ENCODE results near the gene RASA4B.

The RASA4B gene

GRCh38 chr7:102463841-102464576, 53.6 kb downstream of the RASA4B start:
- Histone ChIP-seq H3K27me3 (ENCODE audit: control insufficient read depth in 3 of 3, insufficient read depth in 3 of 3, low read depth in 1 of 3, low read length in 3 of 3) (no peaks in the 10 kb centered on the region), H3K23ac (ENCODE audit: low read depth, low read length, poor library complexity) (peak overlapping the region; percentile 87), H3K36me3 (replicated peaks in 1 of 2; ENCODE audit: control insufficient read depth in 2 of 2, insufficient read depth in 2 of 2, low read length in 2 of 2) (peaks cover 12 to 31% of the 10 kb centered on the region in 2 donors), H2BK5ac (ENCODE audit: low read length) (peak overlapping the region; percentile 72), H2BK12ac (ENCODE audit: low read length) (no peak overlapping the region), H3K18ac (ENCODE audit: low read length) (peak overlapping the region; percentile 97), H3K4ac (ENCODE audit: low read length) (no peak overlapping the region), H3K4me3 (ENCODE audit: low read length in 2 of 2) (peak overlapping the region; percentile 90 to 97), H4K91ac (ENCODE audit: low read depth, low read length, poor library complexity) (no peak overlapping the region), H3K27ac (replicated peaks; ENCODE audit: low read length) (no peak overlapping the region), H3K9me3 (replicated peaks in 1 of 2; ENCODE audit: control insufficient read depth in 2 of 2, insufficient read depth in 1 of 2, low read depth in 1 of 2, low read length in 2 of 2) (peaks cover 0 to 2% of the 10 kb centered on the region in 2 donors), H3K79me1 (ENCODE audit: low read depth, low read length) (peaks cover 14% of the 10 kb centered on the region), H3K9ac (ENCODE audit: low read depth, low read length, poor library complexity) (peak overlapping the region; percentile 97), H2BK120ac (ENCODE audit: low read depth, low read length) (no peak overlapping the region), H4K8ac (ENCODE audit: low read depth, low read length) (peak overlapping the region; percentile 66), H3K14ac (ENCODE audit: low read length) (peak overlapping the region; percentile 99), H2AK5ac (ENCODE audit: low read depth, low read length) (peak overlapping the region; percentile 6), H3K4me1 (ENCODE audit: control insufficient read depth in 2 of 2, insufficient read depth in 1 of 2, low read depth in 1 of 2, low read length in 2 of 2) (peaks cover 6% of the 10 kb centered on the region in 2 donors), H3K4me2 (ENCODE audit: insufficient read depth, low read length, poor library complexity, severe bottlenecking) (peak overlapping the region; percentile 82), H2BK15ac (ENCODE audit: low read length) (no peak overlapping the region), H2AFZ (ENCODE audit: low read length) (peak overlapping the region; percentile 99)
- DNase-seq (ENCODE audit: low spot score) = no peak
- WGBS, 2 donors (ENCODE audit: extremely low coverage in 2 of 2, insufficient read length in 2 of 2, insufficient replicate concordance in 1 of 2) = no CpG with 5 or more reads among the region's 24 CpGs

DNA sequence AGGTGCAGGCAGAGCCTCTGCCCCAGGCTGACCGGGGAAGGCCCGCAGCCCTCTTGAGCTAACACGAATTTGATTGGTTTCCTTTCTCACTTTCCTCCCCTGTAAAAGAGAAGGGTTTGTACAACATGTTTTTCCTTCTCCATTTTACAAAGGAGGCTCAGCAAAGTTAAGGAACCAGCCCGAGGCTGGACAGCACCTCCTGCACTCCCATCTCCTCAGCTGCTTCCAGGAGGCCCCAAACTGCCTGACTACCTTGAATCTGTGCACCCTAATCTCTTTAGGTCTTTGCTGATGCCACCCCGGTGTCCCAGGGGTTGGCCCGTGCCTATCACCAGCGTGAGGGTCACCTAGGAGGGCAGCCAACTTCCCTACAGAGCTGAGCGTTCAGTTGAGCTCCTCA, 57.1 kb downstream of the RASA4B start:
- no peak overlapping the region for H3K23ac ChIP-seq (ENCODE audit: low read depth, low read length, poor library complexity)
- no peak overlapping the region for H2AK5ac ChIP-seq (ENCODE audit: low read depth, low read length)
- no peak overlapping the region for H2BK12ac ChIP-seq (ENCODE audit: low read length)
- H4K91ac ChIP-seq (ENCODE audit: low read depth, low read length, poor library complexity) = no peak overlapping the region
- no peak overlapping the region for H3K4ac ChIP-seq (ENCODE audit: low read length)
- no peak overlapping the region for H3K4me2 ChIP-seq (ENCODE audit: insufficient read depth, low read length, poor library complexity, severe bottlenecking)
- no peak overlapping the region for H3K18ac ChIP-seq (ENCODE audit: low read length)
- H3K9me3 ChIP-seq (replicated peaks in 1 of 2; ENCODE audit: control insufficient read depth in 2 of 2, insufficient read depth in 1 of 2, low read depth in 1 of 2, low read length in 2 of 2) = no peaks in the 10 kb centered on the region
- H2BK120ac ChIP-seq (ENCODE audit: low read depth, low read length) = no peak overlapping the region
- no peak overlapping the region for H3K27ac ChIP-seq (replicated peaks; ENCODE audit: low read length)
- H3K4me1 ChIP-seq (ENCODE audit: control insufficient read depth in 2 of 2, insufficient read depth in 1 of 2, low read depth in 1 of 2, low read length in 2 of 2) = peaks cover 3% of the 10 kb centered on the region in 2 donors
- H3K79me1 ChIP-seq (ENCODE audit: low read depth, low read length) = peaks cover 6% of the 10 kb centered on the region
- no peak overlapping the region for H3K9ac ChIP-seq (ENCODE audit: low read depth, low read length, poor library complexity)
- H3K36me3 ChIP-seq (replicated peaks in 1 of 2; ENCODE audit: control insufficient read depth in 2 of 2, insufficient read depth in 2 of 2, low read length in 2 of 2) = peaks cover 20 to 42% of the 10 kb centered on the region in 2 donors
- H3K27me3 ChIP-seq (ENCODE audit: control insufficient read depth in 3 of 3, insufficient read depth in 3 of 3, low read depth in 1 of 3, low read length in 3 of 3) = no peaks in the 10 kb centered on the region
- H2BK5ac ChIP-seq (ENCODE audit: low read length) = no peak overlapping the region
- no peak overlapping the region for H2AFZ ChIP-seq (ENCODE audit: low read length)
- WGBS, 2 donors (ENCODE audit: extremely low coverage in 2 of 2, insufficient read length in 2 of 2, insufficient replicate concordance in 1 of 2) = no CpG with 5 or more reads among the region's 8 CpGs
- no peak overlapping the region for H2BK15ac ChIP-seq (ENCODE audit: low read length)
- no peak overlapping the region for H3K4me3 ChIP-seq (ENCODE audit: low read length in 2 of 2)
- no peak overlapping the region for H4K8ac ChIP-seq (ENCODE audit: low read depth, low read length)
- DNase-seq (ENCODE audit: low spot score) = no peak
- H3K14ac ChIP-seq (ENCODE audit: low read length) = no peak overlapping the region

- no peak for DNase-seq (ENCODE audit: low spot score)
- WGBS, 2 donors (ENCODE audit: extremely low coverage in 2 of 2, insufficient read length in 2 of 2, insufficient replicate concordance in 1 of 2) = no CpG with 5 or more reads among the region's 24 CpGs
- Histone ChIP-seq H3K14ac (ENCODE audit: low read length) (no peak overlapping the region), H3K4me2 (ENCODE audit: insufficient read depth, low read length, poor library complexity, severe bottlenecking) (no peak overlapping the region), H2BK15ac (ENCODE audit: low read length) (no peak overlapping the region), H3K27ac (replicated peaks; ENCODE audit: low read length) (no peak overlapping the region), H4K8ac (ENCODE audit: low read depth, low read length) (no peak overlapping the region), H3K4me3 (ENCODE audit: low read length in 2 of 2) (peak overlapping the region in 1 of 2 donors; percentile 43), H2AK5ac (ENCODE audit: low read depth, low read length) (no peak overlapping the region), H2BK12ac (ENCODE audit: low read length) (no peak overlapping the region), H2BK5ac (ENCODE audit: low read length) (no peak overlapping the region), H3K27me3 (ENCODE audit: control insufficient read depth in 3 of 3, insufficient read depth in 3 of 3, low read depth in 1 of 3, low read length in 3 of 3) (no peaks in the 10 kb centered on the region), H3K79me1 (ENCODE audit: low read depth, low read length) (peaks cover 3% of the 10 kb centered on the region), H3K9ac (ENCODE audit: low read depth, low read length, poor library complexity) (no peak overlapping the region), H3K4ac (ENCODE audit: low read length) (no peak overlapping the region), H3K4me1 (ENCODE audit: control insufficient read depth in 2 of 2, insufficient read depth in 1 of 2, low read depth in 1 of 2, low read length in 2 of 2) (peaks cover 3% of the 10 kb centered on the region in 2 donors), H4K91ac (ENCODE audit: low read depth, low read length, poor library complexity) (no peak overlapping the region), H3K18ac (ENCODE audit: low read length) (no peak overlapping the region), H2BK120ac (ENCODE audit: low read depth, low read length) (no peak overlapping the region), H3K9me3 (replicated peaks in 1 of 2; ENCODE audit: control insufficient read depth in 2 of 2, insufficient read depth in 1 of 2, low read depth in 1 of 2, low read length in 2 of 2) (no peaks in the 10 kb centered on the region), H3K23ac (ENCODE audit: low read depth, low read length, poor library complexity) (no peak overlapping the region), H3K36me3 (replicated peaks in 1 of 2; ENCODE audit: control insufficient read depth in 2 of 2, insufficient read depth in 2 of 2, low read length in 2 of 2) (peaks cover 24 to 44% of the 10 kb centered on the region in 2 donors), H2AFZ (ENCODE audit: low read length) (no peak overlapping the region)
Measured at GRCh38 chr7:102459221-102459844, 58.2 kb downstream of the RASA4B start.

DNA sequence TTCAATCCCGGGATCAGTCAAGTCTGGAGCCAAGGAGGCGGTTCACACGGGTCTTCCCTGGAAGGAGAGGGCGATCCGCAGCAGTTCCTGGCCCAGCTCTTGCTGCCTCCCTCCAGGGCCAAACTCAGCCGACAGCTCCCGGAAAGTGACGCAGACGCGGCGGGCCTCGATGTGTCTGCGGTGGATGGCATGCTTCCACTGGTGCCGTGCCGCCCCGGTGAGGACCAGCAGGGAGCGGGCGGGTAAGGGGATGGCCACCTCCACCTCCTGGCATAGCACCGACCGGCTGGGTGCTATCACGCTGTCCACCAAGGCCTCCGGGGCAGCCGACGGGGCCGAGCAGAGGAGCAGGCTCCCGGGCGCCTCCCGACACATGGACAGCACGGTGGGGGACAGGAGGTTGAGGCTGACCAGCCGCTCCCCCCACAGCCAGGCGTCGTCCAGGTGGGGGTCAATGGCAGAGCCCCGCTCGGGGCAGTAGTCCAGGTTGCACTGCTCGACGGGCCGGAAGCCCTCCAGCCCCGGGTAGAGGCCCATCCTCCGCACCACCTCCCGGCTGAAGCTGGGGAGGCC, 60.1 kb downstream of the RASA4B start:
- Histone ChIP-seq H3K27me3 (ENCODE audit: control insufficient read depth in 3 of 3, insufficient read depth in 3 of 3, low read depth in 1 of 3, low read length in 3 of 3) (no peaks in the 10 kb centered on the region), H2BK120ac (ENCODE audit: low read depth, low read length) (no peak overlapping the region), H3K14ac (ENCODE audit: low read length) (no peak overlapping the region), H4K8ac (ENCODE audit: low read depth, low read length) (no peak overlapping the region), H3K9me3 (replicated peaks in 1 of 2; ENCODE audit: control insufficient read depth in 2 of 2, insufficient read depth in 1 of 2, low read depth in 1 of 2, low read length in 2 of 2) (no peaks in the 10 kb centered on the region), H3K23ac (ENCODE audit: low read depth, low read length, poor library complexity) (peak overlapping the region; percentile 73), H2AK5ac (ENCODE audit: low read depth, low read length) (no peak overlapping the region), H3K4me3 (ENCODE audit: low read length in 2 of 2) (no peak overlapping the region), H2BK15ac (ENCODE audit: low read length) (no peak overlapping the region), H3K9ac (ENCODE audit: low read depth, low read length, poor library complexity) (peak overlapping the region; percentile 84), H2AFZ (ENCODE audit: low read length) (no peak overlapping the region), H3K18ac (ENCODE audit: low read length) (no peak overlapping the region), H3K79me1 (ENCODE audit: low read depth, low read length) (no peaks in the 10 kb centered on the region), H3K27ac (replicated peaks; ENCODE audit: low read length) (no peak overlapping the region), H3K4me2 (ENCODE audit: insufficient read depth, low read length, poor library complexity, severe bottlenecking) (no peak overlapping the region), H3K4me1 (ENCODE audit: control insufficient read depth in 2 of 2, insufficient read depth in 1 of 2, low read depth in 1 of 2, low read length in 2 of 2) (no peaks in the 10 kb centered on the region), H2BK5ac (ENCODE audit: low read length) (no peak overlapping the region), H4K91ac (ENCODE audit: low read depth, low read length, poor library complexity) (no peak overlapping the region), H3K4ac (ENCODE audit: low read length) (no peak overlapping the region), H2BK12ac (ENCODE audit: low read length) (no peak overlapping the region), H3K36me3 (replicated peaks in 1 of 2; ENCODE audit: control insufficient read depth in 2 of 2, insufficient read depth in 2 of 2, low read length in 2 of 2) (peaks cover 24 to 44% of the 10 kb centered on the region in 2 donors)
- no CpG with 5 or more reads among the region's 40 CpGs for WGBS, 2 donors (ENCODE audit: extremely low coverage in 2 of 2, insufficient read length in 2 of 2, insufficient replicate concordance in 1 of 2)
- no peak for DNase-seq (ENCODE audit: low spot score)
